GM18951 (cell line): ENCODE data around the gene OR4A16.

Experiments
- POLR2A ChIP-seq: IDR thresholded peaks from 4 replicates; pipeline ENCODE4 v1.6.1; 2011; ENCODE audit warnings: mild to moderate bottlenecking; ENCODE audit not compliant: insufficient read length, insufficient read depth; ENCODE audit errors: extremely low read depth
- in situ Hi-C: fragments of 300-500 bp; cut with MboI; formaldehyde crosslinking; loops from one replicate; pipeline ENCODE4 v1.12.0; 2022; ENCODE audit warnings: low sequenced_read_pairs, mixed read lengths, inconsistent platforms; ENCODE audit not compliant: unreplicated experiment

The OR4A16 gene, protein sequence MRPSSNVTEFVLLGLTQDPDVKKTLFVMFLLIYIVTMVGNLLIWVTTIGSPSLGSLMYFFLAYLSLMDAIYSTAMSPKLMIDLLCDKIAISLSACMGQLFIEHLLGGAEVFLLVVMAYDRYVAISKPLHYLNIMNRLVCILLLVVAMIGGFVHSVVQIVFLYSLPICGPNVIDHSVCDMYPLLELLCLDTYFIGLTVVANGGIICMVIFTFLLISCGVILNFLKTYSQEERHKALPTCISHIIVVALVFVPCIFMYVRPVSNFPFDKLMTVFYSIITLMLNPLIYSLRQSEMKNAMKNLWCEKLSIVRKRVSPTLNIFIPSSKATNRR

GRCh38 chr11:55342901-55343300 is at the start of gene OR4A16:
Gene OR4A16 (plus strand): TSS chr11:55343201. CDS start chr11:55343201, 0 bp downstream.
- in situ Hi-C loops = no loop called here
- TF ChIP-seq POLR2A = no peak

- no peak for TF ChIP-seq POLR2A
- in situ Hi-C loops = no loop called here
Measured at GRCh38 chr11:55324500-55324899, 18.5 kb upstream of the OR4A16 start.

DNA sequence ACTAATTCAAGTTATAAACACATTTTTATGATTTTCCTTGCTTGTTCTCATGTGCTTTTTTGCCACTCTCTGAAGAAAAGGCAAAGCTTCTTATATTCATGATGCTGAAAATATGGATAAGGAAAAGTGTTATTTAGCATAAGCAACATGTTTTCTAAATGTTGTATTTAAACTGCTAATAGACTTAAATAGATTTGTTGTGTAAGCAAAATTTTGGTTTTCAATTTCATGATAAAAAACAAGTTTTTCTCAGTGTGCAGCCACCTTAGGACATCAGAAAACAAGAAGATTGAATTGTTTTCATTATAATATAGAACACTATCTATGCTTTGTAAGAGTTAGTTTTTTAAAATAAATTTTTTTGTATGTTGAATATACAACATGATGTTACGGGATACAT is 2.3 kb downstream of the OR4A16 start:
- in situ Hi-C loops = no loop called here
- TF ChIP-seq POLR2A = no peak

DNA sequence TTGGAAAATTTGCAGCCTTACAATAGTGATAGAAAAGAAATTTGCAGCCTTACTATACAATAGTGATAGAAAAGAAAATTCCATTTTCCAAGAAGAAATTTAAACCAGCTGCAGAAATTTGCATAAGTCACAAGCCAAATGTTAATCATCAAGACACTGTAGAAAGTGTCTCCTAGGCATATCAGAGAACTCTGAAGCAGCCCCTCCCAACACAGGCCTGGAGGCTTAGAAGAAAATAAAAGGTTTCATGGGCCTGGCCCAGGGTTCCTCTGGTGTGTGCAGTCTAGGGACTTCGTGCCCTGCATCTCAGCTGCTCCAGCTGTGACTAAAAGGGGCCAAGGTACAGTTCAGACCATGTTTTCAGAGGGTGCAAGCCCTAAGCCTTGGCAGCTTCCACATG is 6.0 kb downstream of the OR4A16 start:
- TF ChIP-seq POLR2A = no peak
- in situ Hi-C loops = no loop called here

DNA sequence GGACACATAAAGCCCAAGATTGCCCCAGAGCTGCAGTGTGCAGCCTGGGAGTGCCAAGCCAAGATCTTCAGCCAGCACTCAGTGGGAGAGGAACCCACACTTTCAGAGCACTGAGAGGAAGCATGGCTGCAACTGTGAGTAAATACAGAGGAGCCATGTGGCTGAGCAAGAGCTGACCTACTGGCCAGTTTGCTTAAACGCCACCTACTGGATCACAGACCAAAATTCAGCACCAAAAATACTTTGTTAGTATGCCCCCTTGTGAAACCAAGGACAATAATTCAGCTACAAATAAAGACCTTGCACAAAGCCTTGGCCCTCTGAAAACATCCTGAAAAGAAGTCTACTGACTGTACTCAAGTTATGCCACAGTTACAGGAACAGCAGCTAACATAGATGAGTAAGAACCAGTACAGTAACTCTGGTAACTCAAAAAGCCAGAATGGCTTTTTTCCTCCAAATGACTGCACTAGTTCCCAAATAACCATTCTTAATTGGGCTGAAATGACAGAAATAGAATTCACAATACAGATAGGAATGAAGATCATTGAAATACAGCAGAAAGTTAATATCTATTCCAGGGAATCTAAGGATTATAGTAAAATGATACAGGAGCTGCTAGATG is 14.7 kb downstream of the OR4A16 start:
- no peak for TF ChIP-seq POLR2A
- in situ Hi-C loops = no loop called here

DNA sequence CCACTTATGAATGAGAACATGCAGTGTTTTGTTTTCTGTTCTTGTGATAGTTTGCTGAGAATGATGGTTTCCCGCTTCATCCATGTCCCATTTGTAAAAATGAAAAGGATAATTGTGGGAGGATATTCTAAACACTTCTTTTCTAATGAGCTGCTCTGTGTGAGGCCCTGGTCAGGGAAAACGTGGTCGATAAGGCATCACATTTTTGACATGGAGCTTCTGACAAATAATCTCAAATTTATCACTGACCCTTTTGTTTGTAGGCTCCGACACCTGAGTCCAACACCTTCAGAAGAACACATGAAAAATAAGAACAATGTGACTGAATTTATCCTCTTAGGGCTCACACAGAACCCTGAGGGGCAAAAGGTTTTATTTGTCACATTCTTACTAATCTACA is 24.7 kb downstream of the OR4A16 start, which contains the start of gene OR4A15:
OR4A15 (plus strand) TSS at position 301 of the 400 bp plus-strand sequence; CDS start at position 301, 0 bp downstream.
- in situ Hi-C loops = no loop called here
- no peak for TF ChIP-seq POLR2A
